ENCODE measurements around the gene UNC5C. TPM values are rescaled to one million over a fixed set of nuclear protein-coding genes. Genes with fewer than 3 reads are reported as not detected.
A peak's percentile ranks its signal among the peaks of the same experiment; 100 is the strongest.

Gene UNC5C
- total and polyA plus RNA-seq, 2 of the 8 experiments (the other 6 are each of a cell fraction or from before 2014, with no cell fraction given): 0.30 to 1.3 TPM

DNA sequence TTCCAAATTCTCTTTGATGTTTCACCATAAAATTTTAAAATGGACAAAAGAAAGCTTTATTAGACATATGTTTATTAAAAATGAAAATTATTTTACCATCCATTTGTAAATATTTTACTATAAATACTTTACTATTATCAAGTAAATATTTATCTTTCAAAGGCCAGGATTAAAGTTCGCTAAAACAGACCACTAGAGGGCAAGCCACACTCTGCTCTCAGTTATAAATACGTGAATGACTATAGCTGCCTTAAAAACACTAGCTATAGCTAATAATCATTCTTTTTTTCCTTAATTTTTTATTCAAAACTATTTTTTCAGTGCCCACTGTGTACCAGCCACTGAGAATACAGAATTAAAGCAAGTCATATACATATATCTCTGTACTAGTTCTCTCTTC is 38.6 kb downstream of the UNC5C start:
- ChIA-PET CTCF (ENCODE audit: partially characterized antibody) (interaction anchor here (0.7 to 3.8 kb wide), 17 partner anchors 10 to 880 kb away, joined by 3 to 18 read pairs (median 3); partner anchors contain the start of gene UNC5C), POLR2A (ENCODE audit: partially characterized antibody) (no interaction called here)
- H3K9me3 ChIP-seq (ENCODE audit: insufficient read depth in 2 of 2, low read depth in 1 of 2, low read length in 1 of 2): no peaks in the 10 kb centered on the region
- H2BK20ac ChIP-seq (ENCODE audit: low read length): no peak overlapping the region
- no peaks in the 10 kb centered on the region for H3K4me1 ChIP-seq (replicated peaks in 1 of 4; ENCODE audit: control insufficient read depth in 3 of 4, insufficient read depth in 4 of 4, low read length in 3 of 4)
- FAIRE-seq (no peak), DNase-seq (ENCODE audit: low read depth in 1 of 2, low spot score in 2 of 2) (no peak)
- no peaks in the 10 kb centered on the region for H3K23me2 ChIP-seq (ENCODE audit: low read depth, low read length)
- H2BK15ac ChIP-seq (ENCODE audit: low read length): no peak overlapping the region
- H4K91ac ChIP-seq (replicated peaks; ENCODE audit: insufficient read length, low read length): no peak overlapping the region
- H2BK120ac ChIP-seq (replicated peaks; ENCODE audit: low read depth, low read length): no peak overlapping the region
- H2BK5ac ChIP-seq (ENCODE audit: low read depth, low read length): no peak overlapping the region
- 25% methylated on average over 2 of the region's 2 CpGs; no CpG with 5 or more reads in 1 of the 2 experiments for WGBS, 2 experiments (ENCODE audit: extremely low coverage in 1 of 2, insufficient coverage in 1 of 2, insufficient read length in 1 of 2, insufficient replicate concordance in 2 of 2, low coverage in 1 of 2, low lambda C conversion rate in 2 of 2, missing lambda C conversion rate in 1 of 2)
- no peak overlapping the region for H2AFZ ChIP-seq (ENCODE audit: low read length)
- H3K27ac ChIP-seq (ENCODE audit: low read depth, low read length): no peak overlapping the region
- TF ChIP-seq RAD21 (IDR thresholded peaks at IDR 0.05 in 1 of 2, conservative IDR thresholded peaks at IDR 0.05 in 1 of 2; ENCODE audit: low read depth in 2 of 2, low read length in 2 of 2): peak; percentile 58 to 64
- no peak for TF ChIP-seq RBBP5 (IDR thresholded peaks at IDR 0.05; ENCODE audit: borderline replicate concordance, low read depth, low read length)
- TF ChIP-seq, protein P1, sequence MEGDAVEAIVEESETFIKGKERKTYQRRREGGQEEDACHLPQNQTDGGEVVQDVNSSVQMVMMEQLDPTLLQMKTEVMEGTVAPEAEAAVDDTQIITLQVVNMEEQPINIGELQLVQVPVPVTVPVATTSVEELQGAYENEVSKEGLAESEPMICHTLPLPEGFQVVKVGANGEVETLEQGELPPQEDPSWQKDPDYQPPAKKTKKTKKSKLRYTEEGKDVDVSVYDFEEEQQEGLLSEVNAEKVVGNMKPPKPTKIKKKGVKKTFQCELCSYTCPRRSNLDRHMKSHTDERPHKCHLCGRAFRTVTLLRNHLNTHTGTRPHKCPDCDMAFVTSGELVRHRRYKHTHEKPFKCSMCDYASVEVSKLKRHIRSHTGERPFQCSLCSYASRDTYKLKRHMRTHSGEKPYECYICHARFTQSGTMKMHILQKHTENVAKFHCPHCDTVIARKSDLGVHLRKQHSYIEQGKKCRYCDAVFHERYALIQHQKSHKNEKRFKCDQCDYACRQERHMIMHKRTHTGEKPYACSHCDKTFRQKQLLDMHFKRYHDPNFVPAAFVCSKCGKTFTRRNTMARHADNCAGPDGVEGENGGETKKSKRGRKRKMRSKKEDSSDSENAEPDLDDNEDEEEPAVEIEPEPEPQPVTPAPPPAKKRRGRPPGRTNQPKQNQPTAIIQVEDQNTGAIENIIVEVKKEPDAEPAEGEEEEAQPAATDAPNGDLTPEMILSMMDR (IDR thresholded peaks at IDR 0.05; ENCODE audit: control extremely low read depth in 1 of 3, insufficient read depth in 1 of 3, low read depth in 1 of 3, low read length in 3 of 3): peak in 2 of 3 experiments; percentile 29 to 43; a peak in 2 of 4 replicates
- no peak overlapping the region for H4K8ac ChIP-seq (ENCODE audit: extremely low read depth, insufficient read depth, low read length)
- no peak overlapping the region for H3K23ac ChIP-seq (ENCODE audit: insufficient read length)
- H3K27me3 ChIP-seq (replicated peaks in 1 of 4; ENCODE audit: control insufficient read depth in 3 of 4, extremely low read depth in 1 of 4, insufficient read depth in 3 of 4, low read length in 3 of 4): no peaks in the 10 kb centered on the region
- no peaks in the 10 kb centered on the region for H4K20me1 ChIP-seq (replicated peaks in 1 of 2; ENCODE audit: control insufficient read depth in 1 of 2, insufficient read depth in 2 of 2, low read length in 2 of 2)
- H3K4me2 ChIP-seq (ENCODE audit: insufficient read depth in 1 of 2, low read depth in 2 of 2, low read length in 2 of 2): no peak overlapping the region
- H3K14ac ChIP-seq (ENCODE audit: insufficient read length): no peak overlapping the region
- no peak overlapping the region for H3K9ac ChIP-seq (replicated peaks in 1 of 4; ENCODE audit: extremely low read depth in 1 of 4, low read depth in 3 of 4, low read length in 3 of 4)
- H2BK12ac ChIP-seq (ENCODE audit: low read depth, low read length): no peak overlapping the region
- H3K79me1 ChIP-seq (ENCODE audit: low read depth, low read length): no peaks in the 10 kb centered on the region
- no peak overlapping the region for H3K56ac ChIP-seq (replicated peaks; ENCODE audit: insufficient read length, low read depth, low read length)
- H4K5ac ChIP-seq (ENCODE audit: insufficient read length, low read depth, low read length): no peak overlapping the region
- no peak overlapping the region for H2AK5ac ChIP-seq (ENCODE audit: low read depth, low read length)
- H3K4ac ChIP-seq (replicated peaks; ENCODE audit: insufficient read length, low read depth, low read length): no peak overlapping the region
- no peak overlapping the region for H3K18ac ChIP-seq (ENCODE audit: extremely low read depth, low read length)
- H3K79me2 ChIP-seq (ENCODE audit: control insufficient read depth in 1 of 2, insufficient read depth in 2 of 2, low read length in 2 of 2): no peaks in the 10 kb centered on the region
- no peaks in the 10 kb centered on the region for H3K36me3 ChIP-seq (ENCODE audit: control insufficient read depth in 2 of 4, insufficient read depth in 4 of 4, low read length in 3 of 4)
- H3K4me3 ChIP-seq (ENCODE audit: extremely low read depth in 1 of 4, insufficient read depth in 2 of 4, low read depth in 3 of 4, low read length in 4 of 4): no peak overlapping the region
